ENCODE results near the gene ZFP57. TPM values are rescaled to one million over a fixed set of nuclear protein-coding genes. Genes with fewer than 3 reads are reported as not detected.
A peak's percentile ranks its signal among the peaks of the same experiment; 100 is the strongest.
"Not testable (repeated sequence)": the region's sequence is repeated elsewhere in the genome, so short reads cannot be mapped to it uniquely, and the experiment has no call there.

Gene ZFP57
- total RNA-seq, 1 donor from 2014 or later, result not detected

DNA sequence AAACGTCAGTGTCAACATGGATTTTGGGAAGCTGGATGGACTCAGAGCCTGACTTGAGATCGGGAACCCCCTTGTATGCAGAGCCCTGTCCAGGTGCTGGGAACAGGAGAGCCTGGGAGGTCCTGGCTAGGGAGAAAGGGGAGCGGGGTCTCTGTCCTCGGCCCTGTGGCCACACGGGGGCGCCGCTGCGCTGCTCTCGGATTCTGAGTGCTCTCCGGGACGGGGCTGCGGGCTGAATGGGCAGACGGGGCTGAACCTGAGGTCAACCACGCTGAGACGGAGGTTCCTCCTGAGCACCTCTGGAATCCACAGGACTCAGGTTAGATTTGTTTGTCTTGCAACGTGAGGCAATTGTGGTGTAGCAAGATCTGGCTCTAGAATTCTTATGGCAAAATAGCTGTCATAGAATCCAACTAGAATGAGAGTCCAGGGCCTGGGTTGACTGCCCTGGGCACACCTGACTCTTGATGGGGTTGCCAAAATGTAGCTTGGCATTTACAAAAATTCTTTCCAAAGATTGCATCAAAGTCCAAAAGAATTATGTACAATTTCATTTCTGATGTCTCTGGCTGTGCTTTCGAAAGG lies 21.7 kb upstream of the ZFP57 start:
- DNase-seq (ENCODE audit: low spot score), result no peak
- peak; percentile 42 for ATAC-seq
- intact Hi-C loops (cut with DNase I), result no loop called here

DNA sequence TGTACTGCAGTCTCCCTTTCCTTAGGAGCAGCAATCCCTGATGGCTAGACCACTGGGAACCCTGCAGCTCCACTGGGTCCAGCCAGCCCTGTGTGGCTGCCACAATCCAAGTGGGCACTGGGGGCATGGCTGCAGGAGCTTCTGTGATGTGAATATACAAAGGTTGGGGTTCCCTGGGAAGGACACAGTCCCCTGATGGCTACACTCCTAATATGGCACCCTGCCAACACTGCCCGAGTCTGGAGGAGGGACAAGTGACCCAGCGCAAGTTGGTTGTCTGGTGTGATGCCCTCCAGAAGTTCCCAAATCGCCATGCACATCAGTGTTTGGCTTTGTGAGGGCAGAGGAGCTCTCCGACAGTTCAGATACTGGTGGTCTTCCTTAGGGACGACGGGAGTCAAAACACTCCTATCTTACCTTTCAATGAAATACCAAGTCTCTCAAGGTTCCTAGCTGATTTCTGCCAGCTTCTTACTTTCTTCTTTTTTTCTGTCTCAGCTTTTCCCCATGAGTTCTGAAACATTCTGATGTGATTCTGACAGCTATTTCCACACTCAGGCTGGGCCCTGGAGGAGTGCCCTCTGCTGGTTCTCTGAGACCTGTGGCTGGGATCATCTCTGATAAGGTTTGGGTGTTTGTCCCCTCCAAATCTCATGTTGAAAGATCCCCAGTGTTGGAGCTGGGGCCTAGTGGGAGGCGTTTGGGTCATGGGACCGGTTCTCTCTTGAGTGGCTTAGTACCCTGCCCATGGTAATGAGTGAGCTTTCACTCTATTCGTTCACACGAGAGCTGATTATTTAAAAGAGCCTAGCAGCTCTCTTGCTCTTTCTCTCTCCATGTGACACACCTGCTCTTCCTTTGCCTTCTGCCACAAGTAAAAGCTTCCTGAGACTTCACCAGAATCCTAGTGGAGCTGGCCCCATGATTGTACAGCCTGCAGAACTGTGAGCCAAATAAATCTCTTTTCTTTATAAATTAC lies 15.5 kb upstream of the ZFP57 start:
- no peak for DNase-seq (ENCODE audit: low spot score)
- intact Hi-C loops (cut with DNase I), result no loop called here
- ATAC-seq, result no peak

- ATAC-seq (no peak), DNase-seq (ENCODE audit: low spot score) (no peak)
- intact Hi-C loops (cut with DNase I), result no loop called here
Measured at GRCh38 chr6:29694637-29695036, 13.7 kb upstream of the ZFP57 start.

- intact Hi-C loops (cut with DNase I), result no loop called here
- ATAC-seq, result no peak
- DNase-seq (ENCODE audit: low spot score), result no peak
Measured at GRCh38 chr6:29685718-29686326, 4.9 kb upstream of the ZFP57 start.

DNA sequence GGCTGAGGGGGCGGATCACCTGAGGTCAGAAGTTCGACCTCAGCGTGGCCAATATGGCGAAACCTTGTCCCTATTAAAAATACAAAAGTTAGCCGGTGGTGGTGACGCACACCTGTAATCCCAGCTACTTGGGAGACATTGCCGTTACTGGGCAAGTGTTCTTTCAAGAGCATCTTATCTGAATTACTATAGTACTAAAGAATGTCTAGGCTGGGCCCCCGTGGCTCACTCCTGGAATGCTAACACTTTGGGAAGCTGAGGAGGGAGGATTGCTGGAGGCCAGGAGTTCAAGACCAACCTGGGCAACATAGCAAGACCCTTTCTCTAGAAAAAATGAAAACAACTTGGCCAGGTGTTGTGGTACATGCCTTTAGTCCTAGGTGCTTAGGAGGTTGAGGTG lies 859 bp upstream of the ZFP57 start:
- no peak for DNase-seq (ENCODE audit: low spot score)
- no peak for ATAC-seq
- intact Hi-C loops (cut with DNase I), result no loop called here

- no peak for ATAC-seq
- intact Hi-C loops (cut with DNase I), result no loop called here
- no peak for DNase-seq (ENCODE audit: low spot score)
Measured at GRCh38 chr6:29680416-29680815, 536 bp downstream of the ZFP57 start.

DNA sequence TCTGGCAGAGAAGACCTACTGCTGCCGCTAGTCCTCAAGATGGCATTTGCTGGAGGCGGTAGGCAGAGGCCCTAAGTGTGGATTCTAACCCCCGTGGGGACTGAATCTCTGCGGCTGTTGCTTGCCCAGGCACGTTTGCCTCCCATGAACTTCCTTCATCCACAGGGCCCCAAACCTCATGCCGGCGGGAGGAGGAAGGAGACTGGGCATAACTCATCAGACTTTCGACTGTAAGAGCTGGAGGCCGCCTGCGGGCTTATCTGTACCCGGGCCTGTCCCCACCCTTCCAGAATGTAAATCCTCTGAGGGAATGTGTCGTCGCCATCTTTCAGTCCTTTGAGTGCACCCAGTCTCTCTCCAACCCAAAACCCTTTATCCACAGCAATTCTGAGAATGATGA lies 990 bp downstream of the ZFP57 start:
- intact Hi-C loops (cut with DNase I), result no loop called here
- ATAC-seq, result no peak
- DNase-seq (ENCODE audit: low spot score), result no peak

DNA sequence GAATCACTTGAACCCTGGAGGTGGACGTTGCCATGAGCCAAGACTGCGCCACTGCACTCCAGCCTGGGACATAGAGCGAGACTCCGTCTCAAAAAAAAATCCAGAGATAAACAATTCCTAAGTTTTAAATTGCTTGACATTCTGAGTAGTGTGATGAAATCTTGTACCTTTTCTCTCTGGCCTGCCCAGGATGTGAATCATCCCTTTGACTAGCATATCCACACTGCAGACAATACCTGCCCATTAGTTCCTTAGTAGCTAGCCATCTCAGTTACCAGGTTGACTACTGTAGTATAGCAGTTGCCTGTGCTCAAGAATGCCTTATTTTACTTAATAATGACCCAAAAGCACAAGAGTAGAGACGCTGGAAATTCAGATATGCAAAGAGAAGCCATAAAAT lies 2.8 kb downstream of the ZFP57 start:
- ATAC-seq (no peak), DNase-seq (ENCODE audit: low spot score) (no peak)
- intact Hi-C loops (cut with DNase I), result no loop called here

GRCh38 chr6:29676981-29677601 lies 3.9 kb downstream of the ZFP57 start:
- no peak for ATAC-seq
- intact Hi-C loops (cut with DNase I), result no loop called here
- DNase-seq (ENCODE audit: low spot score), result no peak

DNA sequence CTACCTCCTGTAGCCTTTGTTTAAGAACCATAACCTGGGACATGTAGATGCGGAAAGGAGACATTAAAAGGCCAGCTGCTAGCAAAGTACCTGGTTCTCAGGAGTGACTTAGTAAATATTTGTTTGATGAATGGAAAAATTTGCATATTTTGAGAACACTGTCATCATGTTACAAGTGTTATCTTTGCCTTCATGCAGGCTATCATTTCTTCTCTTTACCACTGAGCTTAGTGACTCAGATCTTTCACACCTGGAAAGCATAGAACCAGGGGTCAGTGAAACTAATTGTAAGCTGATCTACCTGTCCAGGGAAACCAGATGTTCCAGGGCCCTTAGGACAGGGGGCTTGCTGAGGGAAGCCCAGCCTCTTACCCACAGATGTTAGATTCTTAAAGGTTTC lies 5.4 kb downstream of the ZFP57 start:
- DNase-seq (ENCODE audit: low spot score) (no peak), ATAC-seq (no peak)
- intact Hi-C loops (cut with DNase I), result no loop called here

- no peak for ATAC-seq
- no peak for DNase-seq (ENCODE audit: low spot score)
- intact Hi-C loops (cut with DNase I), result no loop called here
Measured at GRCh38 chr6:29674008-29674407, 6.9 kb downstream of the ZFP57 start.

DNA sequence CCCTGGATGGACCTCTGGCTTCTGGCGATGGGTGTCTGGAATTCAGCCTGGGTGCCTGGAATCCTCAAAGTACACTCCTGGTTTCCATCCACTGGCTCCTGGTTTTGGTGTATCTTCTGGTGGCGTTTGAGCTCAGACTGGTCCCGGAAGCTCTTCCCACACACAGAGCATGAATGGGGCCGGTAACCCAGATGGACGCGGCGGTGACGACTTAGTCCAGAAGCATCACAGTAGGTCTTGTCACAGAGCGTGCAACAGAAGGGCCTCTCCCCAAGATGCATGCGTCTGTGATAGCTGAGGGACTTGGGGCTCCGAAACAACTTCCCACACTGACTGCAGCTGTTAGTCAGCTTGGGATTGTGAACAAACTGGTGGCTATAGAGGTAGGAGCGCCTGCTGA lies 7.8 kb downstream of the ZFP57 start:
- DNase-seq (ENCODE audit: low spot score), result no peak
- ATAC-seq, result no peak
- intact Hi-C loops (cut with DNase I), result no loop called here

GRCh38 chr6:29672116-29672515 lies 8.8 kb downstream of the ZFP57 start:
- intact Hi-C loops (cut with DNase I); ATAC-seq; DNase-seq (ENCODE audit: low spot score): not testable (repeated sequence)

DNA sequence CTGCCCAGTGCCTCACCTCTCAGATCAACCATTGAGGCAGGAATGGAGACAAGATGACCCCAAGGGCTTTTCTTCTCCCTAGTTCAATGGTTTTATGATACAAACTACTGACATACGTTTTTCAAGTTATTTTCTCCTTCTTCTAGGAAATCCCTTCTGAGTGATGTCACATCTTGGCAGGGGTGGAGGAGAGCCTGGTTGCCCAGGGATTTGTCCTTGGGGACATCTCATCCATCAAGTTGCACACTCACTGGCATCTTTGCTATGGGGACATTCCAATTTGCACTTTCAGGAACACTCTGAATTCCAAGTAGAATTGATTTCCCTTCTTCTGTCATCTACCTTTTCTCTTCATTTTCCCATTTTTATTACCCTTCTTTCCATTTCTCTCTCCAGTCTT lies 9.9 kb downstream of the ZFP57 start:
- intact Hi-C loops (cut with DNase I), result no loop called here
- no peak for DNase-seq (ENCODE audit: low spot score)
- ATAC-seq, result no peak

DNA sequence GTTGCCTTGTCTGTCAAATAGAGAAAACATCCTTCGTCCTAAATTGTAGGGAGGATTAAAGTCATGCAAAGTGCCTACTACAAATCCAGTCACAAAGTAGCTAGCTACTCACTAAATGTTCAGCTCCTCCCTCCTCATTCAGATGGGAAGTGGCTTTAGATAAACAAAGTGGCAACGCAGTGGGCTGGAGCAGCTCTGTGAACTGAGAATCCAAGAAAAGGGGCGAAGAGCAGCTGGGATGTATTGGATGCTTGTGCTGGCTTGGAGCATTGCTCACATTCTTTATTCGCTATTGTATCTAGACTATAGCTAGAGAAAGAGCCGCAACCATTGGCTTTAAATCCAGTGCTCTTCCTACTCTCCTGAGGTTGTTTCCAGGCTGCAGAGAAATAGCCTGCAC lies 13.8 kb downstream of the ZFP57 start:
- intact Hi-C loops (cut with DNase I), result no loop called here

DNA sequence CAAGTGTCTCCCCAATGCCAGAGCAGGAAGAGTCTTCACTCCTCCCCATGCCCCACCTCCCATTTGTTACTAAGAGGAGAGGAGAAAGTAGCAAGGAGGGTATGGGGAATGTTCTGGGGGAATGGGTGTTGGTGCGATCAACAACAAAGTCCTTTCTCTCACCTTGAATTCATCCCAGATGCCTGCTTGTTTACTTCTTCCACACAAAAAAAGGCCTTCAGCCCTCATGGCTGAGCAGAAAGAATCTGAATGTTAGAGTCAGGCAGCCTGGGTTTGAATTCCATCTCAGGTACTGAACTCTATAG lies 14.2 kb downstream of the ZFP57 start:
- DNase-seq (ENCODE audit: low spot score) (no peak), ATAC-seq (no peak)
- intact Hi-C loops (cut with DNase I), result no loop called here

More for the DNA sequence above, 13.8 kb downstream of the ZFP57 start:
- no peak for ATAC-seq
- no peak for DNase-seq (ENCODE audit: low spot score)

DNA sequence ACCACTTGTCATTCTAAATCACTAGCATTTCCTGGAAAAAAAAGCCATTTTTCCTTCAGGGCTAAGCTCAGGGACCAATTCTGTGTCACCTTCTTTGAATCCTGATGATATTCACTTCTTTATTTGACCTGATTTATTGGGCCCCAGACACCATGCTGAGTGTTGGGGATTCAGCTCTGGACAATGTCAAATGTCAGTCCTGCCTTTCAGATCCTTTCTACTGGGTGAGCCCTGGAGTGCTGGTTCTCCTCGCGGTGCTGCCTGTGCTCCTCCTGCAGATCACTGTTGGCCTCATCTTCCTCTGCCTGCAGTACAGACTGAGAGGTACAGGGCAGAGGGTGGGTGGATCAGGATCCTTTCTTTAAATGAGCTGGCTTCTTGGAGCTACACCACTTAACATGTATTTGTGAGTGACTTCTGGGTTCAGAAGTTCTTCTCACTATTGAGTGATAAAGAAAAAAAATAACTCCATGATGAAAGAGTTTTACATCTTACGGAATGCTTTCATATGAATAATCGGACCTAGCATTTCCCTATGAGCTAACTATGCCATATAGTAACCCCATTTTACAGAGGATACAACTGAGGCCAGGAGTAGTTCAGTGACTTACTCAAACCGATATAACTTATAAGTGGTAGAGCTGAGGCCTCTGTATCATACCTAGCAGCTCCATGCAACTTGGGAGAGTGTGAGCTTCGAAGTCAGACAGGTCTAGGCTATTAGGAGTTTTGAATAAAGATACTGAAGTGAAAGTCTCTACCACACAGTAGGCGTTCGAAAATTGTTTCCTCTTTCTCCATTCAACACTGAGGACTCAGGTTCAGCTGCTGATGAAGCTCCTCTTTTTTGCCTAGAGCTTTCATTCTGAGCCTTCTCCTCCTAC lies 14.8 kb downstream of the ZFP57 start:
- no peak for DNase-seq (ENCODE audit: low spot score)
- no peak for ATAC-seq
- intact Hi-C loops (cut with DNase I), result no loop called here

- ATAC-seq (no peak), DNase-seq (ENCODE audit: low spot score) (no peak)
- intact Hi-C loops (cut with DNase I), result no loop called here
Measured at GRCh38 chr6:29663300-29664042, 17.5 kb downstream of the ZFP57 start.

Measured in sciatic nerve (tissue), 2 donors.